Measurements from ENCODE around the gene MED10. TPM values are rescaled to one million over a fixed set of nuclear protein-coding genes. Genes with fewer than 3 reads are reported as not detected.

MED10 gene
- total and polyA plus RNA-seq, 2 of the 4 experiments (the other 2 are of a cell fraction), result 9.1 to 60.0 TPM

- dilution Hi-C loops (cut with HindIII; ENCODE audit: low sequenced_read_pairs, unreplicated experiment), result no loop called here
- POLR2A ChIA-PET (ENCODE audit: unreplicated experiment), result no interaction called here
- no peaks in the 10 kb centered on the region for H3K4me1 ChIP-seq (ENCODE audit: control insufficient read depth, insufficient read depth, low read length)
- TF ChIP-seq MAZ (IDR thresholded peaks at IDR 0.05; ENCODE audit: borderline replicate concordance, low read depth, low read length) (no peak), MAFK (IDR thresholded peaks at IDR 0.05; ENCODE audit: low read depth, low read length) (no peak), SMC3 (IDR thresholded peaks at IDR 0.05; ENCODE audit: low read depth, low read length) (no peak), BHLHE40 (IDR thresholded peaks at IDR 0.05; ENCODE audit: low read depth, low read length) (no peak), FOS (IDR thresholded peaks at IDR 0.05; ENCODE audit: low read depth, low read length) (no peak), CHD1 (IDR thresholded peaks at IDR 0.05; ENCODE audit: low read depth, low read length) (no peak), RAD21 (IDR thresholded peaks at IDR 0.05; ENCODE audit: low read length) (no peak)
- TF ChIP-seq, protein P1, sequence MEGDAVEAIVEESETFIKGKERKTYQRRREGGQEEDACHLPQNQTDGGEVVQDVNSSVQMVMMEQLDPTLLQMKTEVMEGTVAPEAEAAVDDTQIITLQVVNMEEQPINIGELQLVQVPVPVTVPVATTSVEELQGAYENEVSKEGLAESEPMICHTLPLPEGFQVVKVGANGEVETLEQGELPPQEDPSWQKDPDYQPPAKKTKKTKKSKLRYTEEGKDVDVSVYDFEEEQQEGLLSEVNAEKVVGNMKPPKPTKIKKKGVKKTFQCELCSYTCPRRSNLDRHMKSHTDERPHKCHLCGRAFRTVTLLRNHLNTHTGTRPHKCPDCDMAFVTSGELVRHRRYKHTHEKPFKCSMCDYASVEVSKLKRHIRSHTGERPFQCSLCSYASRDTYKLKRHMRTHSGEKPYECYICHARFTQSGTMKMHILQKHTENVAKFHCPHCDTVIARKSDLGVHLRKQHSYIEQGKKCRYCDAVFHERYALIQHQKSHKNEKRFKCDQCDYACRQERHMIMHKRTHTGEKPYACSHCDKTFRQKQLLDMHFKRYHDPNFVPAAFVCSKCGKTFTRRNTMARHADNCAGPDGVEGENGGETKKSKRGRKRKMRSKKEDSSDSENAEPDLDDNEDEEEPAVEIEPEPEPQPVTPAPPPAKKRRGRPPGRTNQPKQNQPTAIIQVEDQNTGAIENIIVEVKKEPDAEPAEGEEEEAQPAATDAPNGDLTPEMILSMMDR (conservative IDR thresholded peaks at IDR 0.05; ENCODE audit: low read depth, low read length), result no peak
- WGBS, 2 experiments (ENCODE audit: extremely low coverage in 2 of 2, insufficient read length in 1 of 2), result no CpG with 5 or more reads among the region's 8 CpGs
- H3K79me1 ChIP-seq (ENCODE audit: low read depth in 1 of 2, low read length in 2 of 2), result no peaks in the 10 kb centered on the region
- no peak overlapping the region for H3K9ac ChIP-seq (ENCODE audit: low read depth, low read length)
- H3K27me3 ChIP-seq (ENCODE audit: control insufficient read depth, insufficient read depth, low read length), result no peaks in the 10 kb centered on the region
- H3K18ac ChIP-seq (ENCODE audit: low read depth, low read length), result no peak overlapping the region
- H2BK5ac ChIP-seq (ENCODE audit: low read depth, low read length, poor library complexity, severe bottlenecking), result no peak overlapping the region
- CTCF ChIA-PET, result no interaction called here
- H3K9me1 ChIP-seq (ENCODE audit: insufficient read depth, low read length), result peaks cover 5% of the 10 kb centered on the region; the same call in 1 of the 2 replicates
- no peak overlapping the region for H3K56ac ChIP-seq (ENCODE audit: extremely low read depth, insufficient read depth, low read length)
- in situ Hi-C loops (cut with MboI; ENCODE audit: low sequenced_read_pairs), result no loop called here
- H4K5ac ChIP-seq (ENCODE audit: low read depth, low read length), result no peak overlapping the region
- no peak overlapping the region for H2BK15ac ChIP-seq (ENCODE audit: low read depth, low read length)
- no peak overlapping the region for H3K4ac ChIP-seq (ENCODE audit: low read depth, low read length)
- no peak overlapping the region for H2AK5ac ChIP-seq (ENCODE audit: low read depth, low read length)
- no peak overlapping the region for H3K4me3 ChIP-seq (ENCODE audit: insufficient read depth, low read depth, low read length)
- BruUV-seq (replicated peaks), result no TSS peak
- H3K23ac ChIP-seq (ENCODE audit: low read depth, low read length), result no peak overlapping the region
- DNase-seq (no peak), ATAC-seq (ENCODE audit: low read depth) (no peak)
- H3K14ac ChIP-seq (replicated peaks; ENCODE audit: low read depth, low read length), result no peak overlapping the region
- H2BK120ac ChIP-seq (ENCODE audit: low read depth, low read length), result no peak overlapping the region
- intact Hi-C loops (cut with micrococcal nuclease), result no loop called here
- no peak overlapping the region for H2BK20ac ChIP-seq (ENCODE audit: low read depth, low read length)
- H2AK9ac ChIP-seq (replicated peaks; ENCODE audit: low read depth, low read length, poor library complexity), result no peak overlapping the region
- no peak overlapping the region for H4K91ac ChIP-seq (ENCODE audit: insufficient read depth, low read depth, low read length)
- no peaks in the 10 kb centered on the region for H4K20me1 ChIP-seq (ENCODE audit: insufficient read depth, low read length)
- H3K27ac ChIP-seq (ENCODE audit: insufficient read depth, low read length), result no peak overlapping the region
- no peak overlapping the region for H3K4me2 ChIP-seq (ENCODE audit: low read depth, low read length)
- H2AFZ ChIP-seq (replicated peaks; ENCODE audit: low read length, poor library complexity), result no peak overlapping the region
- H3K36me3 ChIP-seq (ENCODE audit: control insufficient read depth, insufficient read depth, low read length), result no peaks in the 10 kb centered on the region
- no peaks in the 10 kb centered on the region for H3K9me3 ChIP-seq (ENCODE audit: control insufficient read depth, insufficient read depth, low read length)
- no peak overlapping the region for H4K8ac ChIP-seq (ENCODE audit: low read depth in 2 of 2, low read length in 2 of 2)
These were observed 17.2 kb downstream of the MED10 start for GRCh38 chr5:6361101-6361500.

Measured in IMR-90 (cell line).